Measurements from ENCODE around the gene ADAM30.
"Not testable (repeated sequence)": the region's sequence is repeated elsewhere in the genome, so short reads cannot be mapped to it uniquely, and the experiment has no call there.

The ADAM30 gene

GRCh38 chr1:119868176-119868575, 28.1 kb downstream of the ADAM30 start:
- no peak for TF ChIP-seq CTCF (conservative IDR thresholded peaks at IDR 0.05; ENCODE audit: low read depth, low read length)
- no peak overlapping the region for H3K4me3 ChIP-seq (ENCODE audit: low read depth, low read length)
- DNase-seq (ENCODE audit: low read depth) = no peak

- no peak for TF ChIP-seq CTCF (conservative IDR thresholded peaks at IDR 0.05; ENCODE audit: low read depth, low read length)
- no peak for DNase-seq (ENCODE audit: low read depth)
- H3K4me3 ChIP-seq (ENCODE audit: low read depth, low read length) = no peak overlapping the region
Measured at GRCh38 chr1:119866451-119866850, 29.9 kb downstream of the ADAM30 start.

- no peak for TF ChIP-seq CTCF (conservative IDR thresholded peaks at IDR 0.05; ENCODE audit: low read depth, low read length)
- H3K4me3 ChIP-seq (ENCODE audit: low read depth, low read length) = no peak overlapping the region
- peak; percentile 81 for DNase-seq (ENCODE audit: low read depth)
Measured at GRCh38 chr1:119865627-119866026, 30.7 kb downstream of the ADAM30 start.

GRCh38 chr1:119862276-119862675, 34.0 kb downstream of the ADAM30 start:
- DNase-seq (ENCODE audit: low read depth) = no peak

GRCh38 chr1:119861547-119861946, 34.8 kb downstream of the ADAM30 start:
- no peak overlapping the region for H3K4me3 ChIP-seq (ENCODE audit: low read depth, low read length)
- DNase-seq (ENCODE audit: low read depth) = no peak
- no peak for TF ChIP-seq CTCF (conservative IDR thresholded peaks at IDR 0.05; ENCODE audit: low read depth, low read length)

More at GRCh38 chr1:119862276-119862675, 34.0 kb downstream of the ADAM30 start:
- TF ChIP-seq CTCF (conservative IDR thresholded peaks at IDR 0.05; ENCODE audit: low read depth, low read length) = no peak
- H3K4me3 ChIP-seq (ENCODE audit: low read depth, low read length) = no peak overlapping the region

GRCh38 chr1:119859647-119860046, 36.7 kb downstream of the ADAM30 start:
- peak; percentile 78 for DNase-seq (ENCODE audit: low read depth)
- H3K4me3 ChIP-seq (ENCODE audit: low read depth, low read length) = no peak overlapping the region
- TF ChIP-seq CTCF (conservative IDR thresholded peaks at IDR 0.05; ENCODE audit: low read depth, low read length) = no peak

- not testable (repeated sequence) for H3K4me3 ChIP-seq (ENCODE audit: low read depth, low read length); DNase-seq (ENCODE audit: low read depth)
Measured at GRCh38 chr1:119858556-119859214, 37.6 kb downstream of the ADAM30 start.

Data from choroid plexus epithelial cell (primary cell).